Activated naive CD4-positive, alpha-beta T cell treated with anti-CD3 and anti-CD28 coated beads, Interleukin-2, amount 10 ng/mL, durations not matched to agents 7 days and 5 days (primary cell): ENCODE measurements around the gene SEMA6B.
"Not testable (repeated sequence)": the region's sequence is repeated elsewhere in the genome, so short reads cannot be mapped to it uniquely, and the experiment has no call there.

Experiments
- CTCF ChIA-PET: fragments of 350-600 bp; sonication (Branson Sonifier 250); formaldehyde crosslinking; loops from one replicate; lab custom pipeline; 2021; ENCODE audit warnings: antibody characterized with exemption; lab: Charles Lee
- DNase-seq: peaks from one replicate; pipeline ENCODE4 v3.0.0-alpha.2; 2020
- H3K27ac Mint-ChIP-seq: one replicate; pipeline ENCODE4 v1.8.0; 2021; ENCODE audit warnings: mild to moderate bottlenecking, moderate library complexity, mixed read lengths
- H3K27me3 Mint-ChIP-seq: one replicate; pipeline ENCODE4 v1.8.0; 2021; ENCODE audit warnings: mild to moderate bottlenecking, mixed read lengths
- H3K36me3 Mint-ChIP-seq: one replicate; pipeline ENCODE4 v1.8.0; 2021; ENCODE audit warnings: mixed read lengths
- H3K4me1 Mint-ChIP-seq: one replicate; pipeline ENCODE4 v1.8.0; 2021; ENCODE audit warnings: mixed read lengths
- H3K4me3 Mint-ChIP-seq: one replicate; pipeline ENCODE4 v1.8.0; 2021; ENCODE audit warnings: mild to moderate bottlenecking, moderate library complexity, mixed read lengths
- H3K9me3 Mint-ChIP-seq: one replicate; pipeline ENCODE4 v1.8.0; 2021; ENCODE audit warnings: mixed read lengths

SEMA6B gene

DNA sequence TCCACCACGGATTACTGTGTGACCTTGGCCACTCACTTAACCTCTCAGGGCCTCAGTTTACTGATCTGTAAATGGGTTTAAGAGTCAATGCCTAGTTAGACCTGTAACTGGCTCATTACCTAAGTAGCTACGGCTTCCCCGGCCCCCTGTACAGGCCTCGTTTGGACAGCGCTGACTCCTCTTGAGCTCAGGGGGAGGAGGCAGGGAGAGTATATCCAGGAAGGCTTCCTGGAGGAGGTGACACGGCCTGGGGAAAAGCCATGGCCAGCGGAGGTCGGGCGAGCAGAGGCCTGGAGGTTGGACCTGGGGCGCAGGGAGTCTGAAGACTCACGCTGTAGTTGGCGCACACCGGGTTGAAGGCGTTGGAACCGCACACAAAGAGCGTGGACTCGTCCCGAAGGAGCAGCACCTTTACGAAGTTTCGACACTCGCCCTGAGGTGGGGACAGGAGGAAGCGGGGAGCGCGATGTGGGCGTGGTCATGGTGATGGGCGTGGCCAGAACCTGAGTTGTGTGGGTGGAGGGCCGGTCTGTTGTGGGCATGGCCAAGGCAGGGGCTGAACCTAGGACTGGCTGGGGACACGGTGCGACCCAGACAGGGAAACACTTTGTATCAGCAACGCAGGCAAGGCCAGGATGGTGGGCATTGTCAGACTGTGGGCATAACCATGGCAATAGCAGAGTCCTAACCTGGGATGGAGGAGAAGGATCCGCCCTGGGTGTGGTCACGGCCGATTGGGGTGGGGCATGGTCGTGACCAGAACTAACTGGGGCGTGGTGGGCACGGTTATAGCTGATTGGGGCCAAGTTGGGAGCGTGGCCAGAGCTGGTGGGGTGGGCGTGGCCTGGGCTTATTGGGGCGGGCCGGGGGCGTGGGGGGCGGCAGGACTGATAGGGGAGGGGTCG is 3.6 kb downstream of the SEMA6B start:
- no peak for DNase-seq
- Mint-ChIP-seq H3K4me3 (no peak overlapping the region), H3K4me1 (peaks cover 4% of the 10 kb centered on the region), H3K36me3 (no peaks in the 10 kb centered on the region), H3K27ac (no peak overlapping the region), H3K9me3 (peaks cover 1% of the 10 kb centered on the region), H3K27me3 (peaks cover 13% of the 10 kb centered on the region)
- CTCF ChIA-PET = interaction anchor here (1.3 kb wide), 1 partner anchor 80 kb away, joined by 6 read pairs; no protein-coding TSS in a partner anchor

DNA sequence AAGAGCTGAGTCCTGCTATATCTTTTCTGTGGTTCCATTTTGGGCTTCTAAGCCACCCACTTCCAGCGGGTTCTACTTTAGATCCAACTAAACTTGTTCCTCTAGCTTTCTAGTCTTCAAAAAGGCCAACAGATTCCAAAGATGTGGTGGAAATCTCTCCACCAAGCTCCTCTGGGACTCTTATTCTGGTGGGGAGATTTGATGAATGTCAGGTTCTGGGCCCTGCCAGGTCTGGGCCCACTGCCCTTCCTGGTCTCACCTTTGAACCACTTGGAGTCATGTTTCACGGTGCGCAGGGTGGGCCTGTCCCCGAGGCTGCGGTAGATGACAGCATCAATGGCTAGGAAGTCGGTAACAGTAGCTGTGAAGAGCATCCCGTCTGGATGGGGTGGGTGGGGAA is 4.8 kb downstream of the SEMA6B start:
- Mint-ChIP-seq H3K27me3 (peaks cover 8% of the 10 kb centered on the region), H3K27ac (no peak overlapping the region), H3K4me3 (no peak overlapping the region), H3K36me3 (no peaks in the 10 kb centered on the region), H3K9me3 (peaks cover 1% of the 10 kb centered on the region), H3K4me1 (peaks cover 4% of the 10 kb centered on the region)
- DNase-seq = no peak
- CTCF ChIA-PET = interaction anchor here (0.6 to 0.8 kb wide), 2 partner anchors 12 to 20 kb away, joined by 3 to 4 read pairs; no protein-coding TSS in a partner anchor

DNA sequence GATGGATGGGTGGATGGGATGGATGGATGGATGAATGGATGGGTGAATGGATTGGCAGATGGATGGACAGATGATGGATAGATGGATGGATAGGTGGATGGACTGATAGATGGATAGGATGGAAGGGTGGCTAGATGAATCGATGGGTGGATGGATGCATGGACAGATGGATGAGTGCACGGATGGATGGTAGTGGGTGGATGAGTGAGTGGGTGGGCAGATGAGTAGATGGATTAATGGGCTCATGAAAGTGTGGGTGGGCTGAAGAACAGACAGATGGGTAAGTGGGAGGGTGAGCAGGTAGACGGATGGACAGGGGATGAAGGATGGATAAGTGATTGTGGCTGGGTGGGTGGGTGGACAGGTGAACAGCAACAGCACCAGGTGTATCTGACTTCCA is 5.7 kb downstream of the SEMA6B start:
- Mint-ChIP-seq H3K36me3 (no peaks in the 10 kb centered on the region), H3K27me3 (no peaks in the 10 kb centered on the region)
- CTCF ChIA-PET = no interaction called here

DNA sequence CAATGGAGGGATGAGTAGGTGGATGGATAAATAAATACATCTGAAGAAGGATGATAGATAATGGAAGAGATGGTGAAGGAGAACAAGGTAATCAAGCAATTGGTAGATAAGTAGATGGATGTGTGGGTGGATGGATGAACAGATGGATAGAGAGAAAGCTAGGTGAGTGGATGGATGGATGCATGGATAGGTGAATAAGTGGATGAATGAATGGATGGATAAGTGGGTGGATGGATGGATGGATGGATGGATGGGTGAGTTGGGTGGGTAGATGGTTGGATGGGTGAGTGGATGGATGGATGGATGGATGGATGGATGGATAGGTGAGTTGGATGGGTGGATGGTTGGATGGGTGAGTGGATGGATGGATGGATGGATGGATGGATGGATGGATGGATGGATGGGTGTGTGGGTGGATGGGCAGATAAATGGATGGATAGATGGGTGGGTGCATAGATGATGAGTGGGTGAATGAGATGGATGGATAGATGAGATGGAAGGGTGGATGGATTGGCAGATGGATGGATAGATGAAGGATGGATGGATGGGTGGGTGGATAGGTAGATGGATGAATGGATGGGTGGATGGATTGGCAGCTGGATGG is 6.3 kb downstream of the SEMA6B start:
- CTCF ChIA-PET = no interaction called here
- no peak overlapping the region for H3K4me3 Mint-ChIP-seq
- DNase-seq = no peak
- peaks cover 1% of the 10 kb centered on the region for H3K9me3 Mint-ChIP-seq
- no peak overlapping the region for H3K27ac Mint-ChIP-seq
- H3K27me3 Mint-ChIP-seq = no peaks in the 10 kb centered on the region
- H3K36me3 Mint-ChIP-seq = no peaks in the 10 kb centered on the region
- H3K4me1 Mint-ChIP-seq = peaks cover 4% of the 10 kb centered on the region

More for the DNA sequence above, 5.7 kb downstream of the SEMA6B start:
- Mint-ChIP-seq H3K27ac (no peak overlapping the region), H3K4me1 (peaks cover 4% of the 10 kb centered on the region), H3K4me3 (no peak overlapping the region), H3K9me3 (peaks cover 1% of the 10 kb centered on the region)
- no peak for DNase-seq

DNA sequence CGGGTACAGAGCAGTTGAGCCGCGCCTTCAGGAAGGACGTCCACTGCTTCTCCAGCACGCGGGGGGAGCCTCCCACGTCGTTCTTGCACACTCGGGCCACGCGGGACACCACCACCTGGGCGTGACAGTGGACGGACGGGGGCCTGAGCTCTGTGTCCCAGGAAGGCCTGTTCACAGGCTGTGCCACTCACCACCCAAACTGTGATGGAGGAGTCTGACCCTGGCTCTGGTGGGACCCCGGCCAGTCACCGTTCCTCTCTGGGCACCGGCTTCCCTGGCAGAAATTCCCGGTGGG is 7.0 kb downstream of the SEMA6B start:
- Mint-ChIP-seq H3K27ac (no peak overlapping the region), H3K27me3 (no peaks in the 10 kb centered on the region), H3K36me3 (no peaks in the 10 kb centered on the region), H3K4me3 (no peak overlapping the region), H3K4me1 (peaks cover 4% of the 10 kb centered on the region), H3K9me3 (peaks cover 1% of the 10 kb centered on the region)
- CTCF ChIA-PET = no interaction called here
- no peak for DNase-seq

DNA sequence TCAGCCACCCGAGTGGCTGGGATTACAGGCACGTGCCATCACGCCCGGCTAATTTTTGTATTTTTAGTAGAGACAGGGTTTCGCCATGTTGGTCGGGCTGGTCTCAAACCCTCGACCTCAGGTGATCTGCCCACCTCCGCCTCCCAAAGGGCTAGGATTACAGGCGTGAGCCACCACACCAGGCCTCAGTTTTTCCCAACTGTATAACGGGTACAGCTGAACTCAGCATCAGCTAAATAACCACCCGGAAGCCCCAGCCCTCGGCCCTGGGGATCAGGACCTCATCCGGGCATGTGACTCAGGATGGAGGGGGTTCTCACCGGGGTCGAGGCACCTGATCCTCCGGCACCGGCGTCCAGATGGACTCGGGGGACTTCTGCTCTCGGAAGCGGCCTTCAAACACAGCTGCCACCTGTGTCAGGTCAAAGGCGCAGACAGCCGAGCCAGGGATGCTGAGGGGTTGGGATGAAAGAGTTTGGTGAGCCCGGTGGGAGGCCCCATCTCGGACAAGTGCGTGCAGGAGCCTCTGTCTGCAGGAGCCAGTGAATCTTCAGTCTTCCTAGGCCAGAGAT is 8.9 kb downstream of the SEMA6B start:
- CTCF ChIA-PET = no interaction called here
- no peak overlapping the region for H3K4me3 Mint-ChIP-seq
- H3K36me3 Mint-ChIP-seq = no peaks in the 10 kb centered on the region
- H3K27me3 Mint-ChIP-seq = no peaks in the 10 kb centered on the region
- H3K4me1 Mint-ChIP-seq = no peaks in the 10 kb centered on the region
- H3K9me3 Mint-ChIP-seq = no peaks in the 10 kb centered on the region
- no peak overlapping the region for H3K27ac Mint-ChIP-seq
- DNase-seq = no peak

DNA sequence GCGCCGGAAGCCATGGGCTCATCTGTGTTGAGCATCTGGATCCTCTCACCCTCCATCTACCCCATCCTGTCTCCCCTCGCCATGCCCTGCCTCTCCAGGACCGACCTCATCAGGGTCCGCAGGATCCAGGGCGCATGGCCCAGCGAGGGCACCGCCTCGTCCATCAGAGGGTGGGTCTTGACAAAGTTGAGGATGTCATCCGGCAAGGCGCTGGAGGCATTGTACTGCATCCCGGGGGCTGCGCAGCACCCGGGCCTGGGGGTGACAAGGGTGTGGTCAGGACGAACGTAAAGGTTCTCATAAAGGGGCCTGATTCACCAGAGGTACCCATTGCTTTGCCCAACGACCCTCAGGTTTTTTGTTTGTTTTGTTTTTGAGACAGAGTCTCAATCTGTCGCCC is 9.5 kb downstream of the SEMA6B start:
- Mint-ChIP-seq H3K9me3 (no peaks in the 10 kb centered on the region), H3K4me3 (no peak overlapping the region), H3K36me3 (no peaks in the 10 kb centered on the region), H3K27ac (no peak overlapping the region), H3K4me1 (no peaks in the 10 kb centered on the region), H3K27me3 (no peaks in the 10 kb centered on the region)
- CTCF ChIA-PET = no interaction called here
- no peak for DNase-seq

DNA sequence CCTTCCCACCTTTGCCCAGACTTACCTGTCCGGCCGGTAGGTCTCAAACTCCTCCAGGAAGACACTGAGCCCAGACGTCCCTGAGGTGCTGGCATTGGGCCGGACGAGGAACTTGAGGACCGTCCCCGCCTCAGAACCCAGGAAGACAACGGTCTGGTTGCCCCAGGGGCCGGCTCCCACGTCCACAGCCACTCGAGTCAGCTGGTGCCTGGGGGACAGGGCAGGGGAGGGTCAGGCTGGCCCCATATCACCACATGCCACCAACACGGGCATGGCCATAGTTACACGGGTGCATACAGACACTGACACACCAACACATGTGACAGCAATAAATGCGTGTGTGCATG is 11.3 kb downstream of the SEMA6B start:
- Mint-ChIP-seq H3K27me3 (no peaks in the 10 kb centered on the region), H3K9me3 (no peaks in the 10 kb centered on the region), H3K27ac (no peak overlapping the region), H3K4me1 (no peaks in the 10 kb centered on the region), H3K36me3 (no peaks in the 10 kb centered on the region), H3K4me3 (no peak overlapping the region)
- DNase-seq = no peak
- CTCF ChIA-PET = interaction anchor here (1.3 kb wide), 1 partner anchor 28 kb away, joined by 3 read pairs; no protein-coding TSS in a partner anchor

DNA sequence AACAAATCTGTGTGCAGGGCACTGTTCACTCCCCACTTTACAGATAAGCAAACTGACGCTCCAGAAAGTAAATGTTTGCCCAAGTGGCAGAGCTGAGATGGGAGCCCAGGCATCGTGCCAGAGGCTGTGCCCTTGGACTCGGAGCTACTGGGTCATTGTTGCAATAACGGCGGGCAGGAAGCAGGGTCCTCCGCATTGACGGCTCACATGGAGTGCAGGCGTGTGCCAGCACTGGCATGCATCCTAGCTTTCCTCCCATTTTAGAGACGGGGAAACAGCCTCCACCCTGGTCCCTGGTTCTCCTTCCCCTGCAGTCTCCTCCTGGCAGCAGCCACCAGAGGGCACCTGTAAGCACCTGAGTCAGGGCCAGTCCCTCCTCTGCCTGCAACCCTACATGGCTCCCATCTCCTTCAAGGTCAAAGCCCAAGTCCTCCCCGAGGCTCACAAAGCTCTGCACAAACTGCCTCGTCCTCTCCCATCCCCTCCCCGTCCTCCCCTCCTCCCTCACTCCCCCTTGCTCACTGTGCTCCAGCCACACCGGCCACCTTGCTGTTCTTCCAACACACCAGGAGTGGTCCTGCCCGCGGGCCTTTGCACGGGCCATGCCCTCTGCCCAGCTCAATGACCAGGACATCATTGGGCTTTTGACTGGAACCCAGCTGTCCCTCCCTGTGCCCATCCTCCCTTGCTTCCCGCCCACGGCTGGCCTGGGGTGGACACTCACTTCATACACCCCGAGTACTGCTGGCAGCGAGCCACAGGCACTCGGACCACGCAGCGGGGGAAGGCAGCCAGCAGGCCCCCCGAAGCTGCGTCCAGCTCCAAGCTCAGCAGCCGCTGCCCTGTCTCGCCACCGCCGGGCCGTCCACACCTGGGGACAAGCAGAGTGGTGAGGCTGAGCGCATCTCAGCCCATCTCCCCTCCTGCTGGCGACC is 11.9 kb downstream of the SEMA6B start:
- H3K4me1 Mint-ChIP-seq = no peaks in the 10 kb centered on the region
- H3K36me3 Mint-ChIP-seq = no peaks in the 10 kb centered on the region
- peak; percentile 35 for DNase-seq
- H3K27me3 Mint-ChIP-seq = no peaks in the 10 kb centered on the region
- H3K27ac Mint-ChIP-seq = no peak overlapping the region
- H3K9me3 Mint-ChIP-seq = no peaks in the 10 kb centered on the region
- CTCF ChIA-PET = interaction anchor here (1.0 to 1.3 kb wide), 2 partner anchors 29 kb away, joined by 3 read pairs; no protein-coding TSS in a partner anchor
- H3K4me3 Mint-ChIP-seq = no peak overlapping the region

DNA sequence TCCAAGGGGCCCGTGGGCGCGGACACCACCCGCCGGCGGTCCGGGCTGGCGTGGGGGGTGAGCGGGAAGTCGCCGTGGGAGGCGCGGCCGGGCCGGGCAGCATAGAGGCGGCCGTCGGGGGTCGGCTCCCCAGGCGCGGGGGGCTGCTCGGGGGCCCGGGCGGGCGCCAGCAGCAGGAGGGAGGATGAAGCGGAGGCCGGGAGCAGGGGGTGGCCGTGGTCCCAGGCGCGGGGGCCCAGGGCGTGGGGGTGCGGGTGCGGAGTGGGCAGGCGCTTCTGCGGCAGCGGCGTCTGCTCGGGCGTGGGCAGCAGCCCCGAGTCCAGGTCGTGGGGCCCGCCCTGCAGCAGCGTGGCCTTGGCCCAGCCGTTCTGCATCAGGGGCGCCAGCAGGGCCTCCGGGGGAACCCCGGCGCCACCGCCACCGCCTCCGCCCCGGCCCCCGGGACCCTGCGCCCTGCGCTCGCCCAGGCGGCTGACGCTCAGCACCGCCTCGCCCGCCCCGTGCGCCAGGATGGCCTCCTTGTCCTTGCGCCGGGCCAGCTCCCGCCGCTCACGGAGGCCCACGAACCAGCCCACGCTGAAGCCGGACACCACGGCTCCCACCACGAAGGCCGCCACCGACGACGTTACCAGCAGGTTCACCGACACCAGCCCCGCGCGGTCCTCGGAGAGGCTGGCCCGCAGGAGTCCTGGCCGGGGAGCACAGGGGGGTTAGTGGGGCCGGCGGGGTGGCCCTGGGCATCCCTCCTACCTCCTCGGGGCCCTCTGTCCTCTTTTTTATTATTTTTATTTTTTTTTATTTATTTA is 15.4 kb downstream of the SEMA6B start:
- H3K36me3 Mint-ChIP-seq = no peaks in the 10 kb centered on the region
- H3K27me3 Mint-ChIP-seq = peaks cover under 1% of the 10 kb centered on the region
- peaks cover 6% of the 10 kb centered on the region for H3K4me1 Mint-ChIP-seq
- H3K27ac Mint-ChIP-seq = no peak overlapping the region
- peaks cover 3% of the 10 kb centered on the region for H3K9me3 Mint-ChIP-seq
- CTCF ChIA-PET = no interaction called here
- DNase-seq = no peak
- no peak overlapping the region for H3K4me3 Mint-ChIP-seq

DNA sequence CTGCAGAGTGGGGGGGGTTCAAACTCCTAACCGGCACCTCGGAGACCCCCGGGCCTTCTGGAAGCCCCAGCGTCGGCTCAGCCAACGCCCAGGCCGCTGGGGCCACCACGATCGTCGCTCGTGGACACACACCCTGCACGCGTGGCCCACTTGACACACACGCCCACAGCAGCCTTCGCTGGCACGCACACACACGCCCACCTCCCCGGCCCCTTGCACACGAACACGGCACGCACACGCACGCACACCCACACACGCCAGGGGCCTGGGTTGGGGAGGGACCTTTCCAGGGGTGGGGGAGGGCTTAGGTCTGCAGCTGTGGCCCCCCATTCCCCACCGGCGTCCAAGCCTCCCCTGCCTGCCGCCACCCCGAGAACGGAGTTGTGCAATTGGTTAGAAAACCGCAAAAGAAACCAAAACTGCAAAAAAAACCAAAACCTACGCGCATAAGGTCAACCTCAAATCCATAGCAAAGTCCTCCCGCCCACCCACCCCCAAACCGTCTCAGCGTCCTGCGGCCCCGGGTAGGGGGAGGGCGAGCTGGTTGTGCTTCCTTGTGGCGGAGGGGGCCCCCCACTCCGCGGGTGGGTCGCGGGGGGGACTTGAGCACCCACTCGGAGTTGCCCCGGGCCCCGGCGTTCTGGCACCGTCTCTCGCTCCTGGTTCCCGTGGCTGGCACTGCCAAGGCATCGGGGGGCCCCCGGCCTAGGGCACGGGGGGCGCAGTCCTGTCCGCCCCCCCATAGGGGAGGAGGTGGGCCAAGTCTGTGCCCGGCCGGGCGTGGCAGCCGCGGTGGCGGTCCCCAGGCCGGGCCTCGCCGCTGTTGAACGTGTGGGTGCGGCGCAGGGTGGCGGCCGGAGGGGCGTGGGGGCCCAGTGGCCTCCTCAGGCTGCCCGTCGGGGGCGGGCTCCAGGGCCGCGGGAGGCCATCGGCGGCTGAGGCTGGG is 16.3 kb downstream of the SEMA6B start:
- H3K4me1 Mint-ChIP-seq = peaks cover 6% of the 10 kb centered on the region
- H3K9me3 Mint-ChIP-seq = peaks cover 3% of the 10 kb centered on the region
- H3K27me3 Mint-ChIP-seq = peaks cover 10% of the 10 kb centered on the region
- no peaks in the 10 kb centered on the region for H3K36me3 Mint-ChIP-seq
- no peak for DNase-seq
- no peak overlapping the region for H3K4me3 Mint-ChIP-seq
- no peak overlapping the region for H3K27ac Mint-ChIP-seq
- CTCF ChIA-PET = no interaction called here

DNA sequence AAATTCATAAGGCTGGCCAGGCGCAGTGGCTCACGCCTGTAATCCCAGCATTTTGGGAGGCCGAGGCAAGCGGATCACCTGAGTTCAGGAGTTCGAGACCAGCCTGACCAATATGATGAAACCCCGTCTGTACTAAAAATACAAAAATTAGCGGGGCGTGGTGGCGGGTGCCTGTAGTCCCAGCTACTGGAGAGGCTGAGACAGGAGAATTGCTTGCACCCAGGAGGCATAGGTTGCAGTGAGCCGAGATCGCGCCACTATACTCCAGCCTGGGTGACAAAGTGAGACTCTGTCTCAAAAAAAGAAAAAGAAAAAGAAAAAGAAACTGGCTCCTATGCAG is 17.7 kb downstream of the SEMA6B start:
- H3K4me1 Mint-ChIP-seq, H3K4me3 Mint-ChIP-seq, H3K36me3 Mint-ChIP-seq, H3K9me3 Mint-ChIP-seq, DNase-seq, CTCF ChIA-PET, H3K27ac Mint-ChIP-seq: not testable (repeated sequence)
- H3K27me3 Mint-ChIP-seq = peaks cover 19% of the 10 kb centered on the region
